ENCODE data around the gene CRYM. TPM values are rescaled to one million over a fixed set of nuclear protein-coding genes. Genes with fewer than 3 reads are reported as not detected.
"Not testable (repeated sequence)": the region's sequence is repeated elsewhere in the genome, so short reads cannot be mapped to it uniquely, and the experiment has no call there.

CRYM gene
- total and polyA plus RNA-seq, 2 donors (not counting 3 experiments of a cell fraction or from before 2014, with no cell fraction given), result not detected

- ChIA-PET POLR2A (no interaction called here), CTCF (interaction anchor here (1.2 to 2.3 kb wide), 3 partner anchors 8 to 86 kb away, joined by 3 to 7 read pairs (median 3); no protein-coding TSS in a partner anchor)
- Histone ChIP-seq H3K27me3 (ENCODE audit: control insufficient read depth in 2 of 2, insufficient read depth in 2 of 2, low read length in 2 of 2) (peaks cover 16 to 26% of the 10 kb centered on the region in 2 experiments), H3K9ac (replicated peaks; ENCODE audit: extremely low read depth, insufficient read depth, low read length) (no peak overlapping the region), H3K27ac (ENCODE audit: insufficient read depth, low read depth, low read length) (no peak overlapping the region), H3K4me3 (replicated peaks in 1 of 3; ENCODE audit: insufficient read depth in 1 of 3, low read depth in 1 of 3, low read length in 3 of 3) (no peak overlapping the region), H3K4me2 (ENCODE audit: insufficient read depth, low read length) (no peak overlapping the region), H3K4me1 (ENCODE audit: control insufficient read depth, extremely low read depth, insufficient read depth, low read length) (peaks cover 2% of the 10 kb centered on the region), H2AFZ (ENCODE audit: low read depth, low read length) (no peak overlapping the region), H3K79me2 (ENCODE audit: control insufficient read depth, insufficient read depth, low read length) (no peaks in the 10 kb centered on the region), H3K9me1 (replicated peaks; ENCODE audit: control insufficient read depth, extremely low read depth, insufficient read depth, low read length) (no peaks in the 10 kb centered on the region), H3K36me3 (ENCODE audit: control insufficient read depth in 2 of 2, extremely low read depth in 1 of 2, insufficient read depth in 2 of 2, low read length in 2 of 2) (no peaks in the 10 kb centered on the region), H3K9me3 (replicated peaks; ENCODE audit: control insufficient read depth, insufficient read depth, low read length) (no peaks in the 10 kb centered on the region), H4K20me1 (replicated peaks; ENCODE audit: control insufficient read depth, extremely low read depth, insufficient read depth, low read length) (no peaks in the 10 kb centered on the region)
- dilution Hi-C loops (cut with MboI; ENCODE audit: extremely low pct_ligation_motif_present, low sequenced_read_pairs), result no loop called here
- DNase-seq (ENCODE audit: low read depth, low spot score), result no peak
- no peak for TF ChIP-seq GATA2 (IDR thresholded peaks at IDR 0.05; ENCODE audit: insufficient read depth, insufficient read length, low read depth, low read length)
- TF ChIP-seq POLR2AphosphoS5 (IDR thresholded peaks at IDR 0.05; ENCODE audit: insufficient read depth, low read depth, low read length), result no peak
- no peak for TF ChIP-seq MYC (IDR thresholded peaks at IDR 0.05; ENCODE audit: low read depth, low read length)
- no peak for TF ChIP-seq POLR2A (IDR thresholded peaks at IDR 0.05; ENCODE audit: low read depth, low read length)
- TF ChIP-seq MAX (IDR thresholded peaks at IDR 0.05; ENCODE audit: insufficient read depth, insufficient read length), result no peak
- TF ChIP-seq EZH2 (IDR thresholded peaks at IDR 0.05; ENCODE audit: borderline replicate concordance, low read depth, low read length, severe bottlenecking), result no peak
- TF ChIP-seq FOS (IDR thresholded peaks at IDR 0.05; ENCODE audit: borderline replicate concordance, insufficient read depth, low read length), result no peak
- no peak for TF ChIP-seq JUN (IDR thresholded peaks at IDR 0.05; ENCODE audit: borderline replicate concordance, insufficient read depth, insufficient read length, low read depth)
- TF ChIP-seq CTCF (IDR thresholded peaks at IDR 0.05; ENCODE audit: extremely low read depth in 1 of 2, insufficient read depth in 1 of 2, low read depth in 1 of 2, low read length in 2 of 2), result no peak
- intact Hi-C loops (cut with micrococcal nuclease), result no loop called here
- no TSS peak for BruUV-seq (replicated peaks)
- FAIRE-seq, result no peak
Observed at GRCh38 chr16:21274172-21274726, 3.8 kb downstream of the CRYM start.

- H3K79me2 ChIP-seq (ENCODE audit: control insufficient read depth, insufficient read depth, low read length); BruUV-seq (replicated peaks); H3K9me1 ChIP-seq (replicated peaks; ENCODE audit: control insufficient read depth, extremely low read depth, insufficient read depth, low read length); H3K4me1 ChIP-seq (ENCODE audit: control insufficient read depth, extremely low read depth, insufficient read depth, low read length); H3K4me3 ChIP-seq (replicated peaks in 1 of 3; ENCODE audit: insufficient read depth in 1 of 3, low read depth in 1 of 3, low read length in 3 of 3); dilution Hi-C loops (cut with MboI; ENCODE audit: extremely low pct_ligation_motif_present, low sequenced_read_pairs); H3K9me3 ChIP-seq (replicated peaks; ENCODE audit: control insufficient read depth, insufficient read depth, low read length); H4K20me1 ChIP-seq (replicated peaks; ENCODE audit: control insufficient read depth, extremely low read depth, insufficient read depth, low read length); H3K4me2 ChIP-seq (ENCODE audit: insufficient read depth, low read length); H2AFZ ChIP-seq (ENCODE audit: low read depth, low read length); H3K9ac ChIP-seq (replicated peaks; ENCODE audit: extremely low read depth, insufficient read depth, low read length); DNase-seq (ENCODE audit: low read depth, low spot score); H3K36me3 ChIP-seq (ENCODE audit: control insufficient read depth in 2 of 2, extremely low read depth in 1 of 2, insufficient read depth in 2 of 2, low read length in 2 of 2); intact Hi-C loops (cut with micrococcal nuclease); H3K27ac ChIP-seq (ENCODE audit: insufficient read depth, low read depth, low read length); POLR2A ChIA-PET; FAIRE-seq: not testable (repeated sequence)
- H3K27me3 ChIP-seq (ENCODE audit: control insufficient read depth in 2 of 2, insufficient read depth in 2 of 2, low read length in 2 of 2), result peaks cover 10 to 14% of the 10 kb centered on the region in 2 experiments
- CTCF ChIA-PET, result interaction anchor here (1.0 kb wide), 2 partner anchors 11 kb away, joined by 3 to 4 read pairs; no protein-coding TSS in a partner anchor
Observed at GRCh38 chr16:21272763-21273162, 5.3 kb downstream of the CRYM start.

All from endothelial cell of umbilical vein (primary cell).